SK-N-SH treated with all-trans-retinoic acid at 6 μM for 48 hours (cell line): ENCODE measurements around the gene FGF22.

Experiments
- ATAC-seq: fragments of 200-7000 bp; cut with Tn5 transposase; 3 replicates; pipeline ENCODE4 v1.9.1; 2020; ENCODE audit warnings: mild to moderate bottlenecking, moderate library complexity
- ARNTL ChIP-seq: fragments of 450-650 bp; formaldehyde crosslinking; IDR thresholded peaks from 2 replicates; pipeline ENCODE4 v1.5.0; 2020; ENCODE audit warnings: low read depth, mild to moderate bottlenecking, moderate library complexity, borderline replicate concordance
- BACH2 ChIP-seq: fragments of 250-450 bp; sonication (Bioruptor Pico); IDR thresholded peaks from 2 replicates; pipeline ENCODE4 v1.9.0; 2021; ENCODE audit warnings: mild to moderate bottlenecking, borderline replicate concordance
- CREB5 ChIP-seq: fragments of 250-450 bp; sonication (Bioruptor Pico); IDR thresholded peaks from 2 replicates; pipeline ENCODE4 v1.5.1; 2020; ENCODE audit warnings: low read depth, mild to moderate bottlenecking, moderate library complexity
- CSDC2 ChIP-seq: fragments of 250-450 bp; sonication (Bioruptor Pico); IDR thresholded peaks from 2 replicates; pipeline ENCODE4 v1.5.0; 2020; ENCODE audit warnings: mild to moderate bottlenecking, moderate library complexity
- ESRRG ChIP-seq: fragments of 250-450 bp; sonication (Bioruptor Pico); IDR thresholded peaks from 2 replicates; pipeline ENCODE4 v1.6.1; 2021; ENCODE audit warnings: mild to moderate bottlenecking
- GLIS3 ChIP-seq: fragments of 250-450 bp; sonication (Bioruptor Pico); IDR thresholded peaks from 2 replicates; pipeline ENCODE4 v1.5.0; 2020; ENCODE audit warnings: mild to moderate bottlenecking, moderate library complexity
- POU6F1 ChIP-seq: fragments of 250-450 bp; sonication (Bioruptor Pico); IDR thresholded peaks from 2 replicates; pipeline ENCODE4 v1.8.0; 2021; ENCODE audit warnings: low read depth, mild to moderate bottlenecking, moderate library complexity, borderline replicate concordance
- PPARA ChIP-seq: fragments of 250-450 bp; sonication (Bioruptor Pico); IDR thresholded peaks from 2 replicates; pipeline ENCODE4 v1.5.0; 2020; ENCODE audit warnings: mild to moderate bottlenecking, borderline replicate concordance
- RARB ChIP-seq: fragments of 250-450 bp; sonication (Bioruptor Pico); IDR thresholded peaks from 2 replicates; pipeline ENCODE4 v1.8.0; 2021; ENCODE audit warnings: mild to moderate bottlenecking, moderate library complexity
- SNAI2 ChIP-seq: fragments of 250-450 bp; sonication (Bioruptor Pico); IDR thresholded peaks from 2 replicates; pipeline ENCODE4 v1.5.0; 2020; ENCODE audit warnings: mild to moderate bottlenecking, moderate library complexity
- TCF4 ChIP-seq: fragments of 250-450 bp; sonication (Bioruptor Pico); IDR thresholded peaks from 2 replicates; pipeline ENCODE4 v1.8.0; 2021; ENCODE audit warnings: mild to moderate bottlenecking, moderate library complexity, borderline replicate concordance
- TOX ChIP-seq: fragments of 250-450 bp; sonication (Bioruptor Pico); IDR thresholded peaks from 2 replicates; pipeline ENCODE4 v1.8.0; 2021; ENCODE audit warnings: mild to moderate bottlenecking, moderate library complexity, borderline replicate concordance
- TSHZ2 ChIP-seq: fragments of 250-450 bp; sonication (Bioruptor Pico); IDR thresholded peaks from 2 replicates; pipeline ENCODE4 v1.5.0; 2020; ENCODE audit warnings: mild to moderate bottlenecking, moderate library complexity
- ZC3H10 ChIP-seq: fragments of 250-450 bp; sonication (Bioruptor Pico); IDR thresholded peaks from 2 replicates; pipeline ENCODE4 v1.5.1; 2021; ENCODE audit warnings: mild to moderate bottlenecking, moderate library complexity
- ZFP3 ChIP-seq: fragments of 250-450 bp; sonication (Bioruptor Pico); IDR thresholded peaks from 2 replicates; pipeline ENCODE4 v1.5.0; 2020; ENCODE audit warnings: mild to moderate bottlenecking, moderate library complexity
- ZNF565 ChIP-seq: fragments of 450-650 bp; formaldehyde crosslinking; conservative IDR thresholded peaks from 2 replicates; pipeline ENCODE4 v1.5.0; 2020; ENCODE audit warnings: low read depth, mild to moderate bottlenecking, moderate library complexity
- ZNF70 ChIP-seq: fragments of 450-650 bp; formaldehyde crosslinking; IDR thresholded peaks from 2 replicates; pipeline ENCODE4 v1.5.0; 2020; ENCODE audit warnings: mild to moderate bottlenecking, moderate library complexity
- ZNF8 ChIP-seq: fragments of 450-650 bp; formaldehyde crosslinking; IDR thresholded peaks from 2 replicates; pipeline ENCODE4 v1.5.0; 2020; ENCODE audit warnings: mild to moderate bottlenecking, moderate library complexity
- TF ChIP-seq, protein P1 (sequence below): fragments of 250-450 bp; sonication (Bioruptor Pico); IDR thresholded peaks from 2 replicates; pipeline ENCODE4 v1.8.0; 2020; ENCODE audit warnings: mild to moderate bottlenecking, moderate library complexity, borderline replicate concordance

The FGF22 gene

GRCh38 chr19:676007-676338, 36.3 kb downstream of the FGF22 start:
- TF ChIP-seq PPARA (no peak), ZNF8 (no peak), SNAI2 (CRISPR knock-in tag) (no peak), TCF4 (no peak), ARNTL (CRISPR knock-in tag) (no peak), BACH2 (CRISPR knock-in tag) (no peak), ZC3H10 (CRISPR knock-in tag) (no peak), ZNF565 (CRISPR knock-in tag) (no peak), CSDC2 (no peak), GLIS3 (CRISPR knock-in tag) (no peak), CREB5 (CRISPR knock-in tag) (no peak), TSHZ2 (CRISPR knock-in tag) (no peak), RARB (no peak), ZNF70 (CRISPR knock-in tag) (no peak), TOX (CRISPR knock-in tag) (no peak), ZFP3 (no peak)
- TF ChIP-seq, protein P1, sequence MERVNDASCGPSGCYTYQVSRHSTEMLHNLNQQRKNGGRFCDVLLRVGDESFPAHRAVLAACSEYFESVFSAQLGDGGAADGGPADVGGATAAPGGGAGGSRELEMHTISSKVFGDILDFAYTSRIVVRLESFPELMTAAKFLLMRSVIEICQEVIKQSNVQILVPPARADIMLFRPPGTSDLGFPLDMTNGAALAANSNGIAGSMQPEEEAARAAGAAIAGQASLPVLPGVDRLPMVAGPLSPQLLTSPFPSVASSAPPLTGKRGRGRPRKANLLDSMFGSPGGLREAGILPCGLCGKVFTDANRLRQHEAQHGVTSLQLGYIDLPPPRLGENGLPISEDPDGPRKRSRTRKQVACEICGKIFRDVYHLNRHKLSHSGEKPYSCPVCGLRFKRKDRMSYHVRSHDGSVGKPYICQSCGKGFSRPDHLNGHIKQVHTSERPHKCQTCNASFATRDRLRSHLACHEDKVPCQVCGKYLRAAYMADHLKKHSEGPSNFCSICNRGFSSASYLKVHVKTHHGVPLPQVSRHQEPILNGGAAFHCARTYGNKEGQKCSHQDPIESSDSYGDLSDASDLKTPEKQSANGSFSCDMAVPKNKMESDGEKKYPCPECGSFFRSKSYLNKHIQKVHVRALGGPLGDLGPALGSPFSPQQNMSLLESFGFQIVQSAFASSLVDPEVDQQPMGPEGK (CRISPR knock-in tag), result no peak
- ATAC-seq, result no peak

DNA sequence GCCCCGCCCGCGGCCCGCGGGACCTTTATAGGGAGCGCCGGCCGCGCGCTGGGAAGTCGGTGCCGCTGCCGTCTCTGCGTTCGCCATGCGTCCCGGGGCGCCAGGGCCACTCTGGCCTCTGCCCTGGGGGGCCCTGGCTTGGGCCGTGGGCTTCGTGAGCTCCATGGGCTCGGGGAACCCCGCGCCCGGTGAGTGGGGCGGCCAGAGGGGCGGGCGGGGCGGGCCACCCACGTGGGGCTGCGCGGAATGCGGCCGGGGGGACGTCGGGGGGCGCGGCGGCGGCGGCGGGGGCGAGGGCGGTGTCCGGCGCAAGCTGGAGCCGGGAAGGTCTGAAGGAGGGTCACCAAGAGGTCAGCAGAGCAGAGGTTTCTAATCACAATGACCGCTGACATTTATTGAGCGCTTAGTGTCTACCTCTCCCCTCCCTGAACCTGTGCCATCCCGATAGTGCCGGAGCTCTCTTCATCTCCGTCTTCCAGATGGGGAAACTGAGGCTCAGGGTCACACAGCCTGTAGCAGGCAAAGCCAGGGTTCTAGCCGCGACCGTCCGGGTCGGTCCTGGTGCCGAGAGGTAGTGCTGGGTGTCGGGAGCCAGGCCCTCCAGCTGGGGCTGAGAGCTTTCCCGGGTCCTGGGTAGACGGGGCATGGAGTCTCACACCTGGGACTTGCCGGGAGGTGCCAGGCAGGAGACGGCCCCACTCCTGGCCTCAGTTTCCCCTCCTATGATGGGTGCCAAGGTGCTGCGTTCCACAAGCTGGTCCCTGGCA, 36.8 kb downstream of the FGF22 start, which contains the start of gene FSTL3:
Gene FSTL3, plus strand, starts transcription at position 54 of the 767 bp plus-strand sequence. Its CDS starts 32 bp downstream, at position 86.
- ATAC-seq, result no peak
- TF ChIP-seq SNAI2 (CRISPR knock-in tag), result no peak
- no peak for TF ChIP-seq CREB5 (CRISPR knock-in tag)
- TF ChIP-seq BACH2 (CRISPR knock-in tag), result no peak
- TF ChIP-seq ARNTL (CRISPR knock-in tag), result no peak
- no peak for TF ChIP-seq CSDC2
- TF ChIP-seq ESRRG (CRISPR knock-in tag), result no peak
- no peak for TF ChIP-seq POU6F1 (CRISPR knock-in tag)
- no peak for TF ChIP-seq ZNF70 (CRISPR knock-in tag)

GRCh38 chr19:677201-677600, 37.5 kb downstream of the FGF22 start:
- peak; percentile 52 for ATAC-seq
- TF ChIP-seq, protein P1 (CRISPR knock-in tag), result peak; percentile 59; the same call in 1 of the 2 replicates
- no peak for TF ChIP-seq SNAI2 (CRISPR knock-in tag)
- TF ChIP-seq, all 23 proteins: peak for 1
